Testis (tissue), 2 donors: Measurements from ENCODE around the gene SEL1L3.

Experiments used
- POLR2A ChIP-seq: fragments of 450-650 bp; IDR thresholded peaks from one replicate; pipeline ENCODE4 v1.6.1; 2017; ENCODE audit warnings: antibody characterized with exemption, mild to moderate bottlenecking, moderate library complexity
- TF ChIP-seq, protein P1 (sequence below), 3 experiments: fragments of 450-650 bp in 2 of 3; fragments of 200-600 bp in 1 of 3; sonication (generic) in 1 of 3; IDR thresholded peaks; one replicate each; pipeline ENCODE4 v1.5.1; 2016 to 2019; ENCODE audit warnings: antibody characterized with exemption in 3 of 3, mild to moderate bottlenecking in 2 of 3, moderate library complexity in 1 of 3

- TF ChIP-seq, protein P1, sequence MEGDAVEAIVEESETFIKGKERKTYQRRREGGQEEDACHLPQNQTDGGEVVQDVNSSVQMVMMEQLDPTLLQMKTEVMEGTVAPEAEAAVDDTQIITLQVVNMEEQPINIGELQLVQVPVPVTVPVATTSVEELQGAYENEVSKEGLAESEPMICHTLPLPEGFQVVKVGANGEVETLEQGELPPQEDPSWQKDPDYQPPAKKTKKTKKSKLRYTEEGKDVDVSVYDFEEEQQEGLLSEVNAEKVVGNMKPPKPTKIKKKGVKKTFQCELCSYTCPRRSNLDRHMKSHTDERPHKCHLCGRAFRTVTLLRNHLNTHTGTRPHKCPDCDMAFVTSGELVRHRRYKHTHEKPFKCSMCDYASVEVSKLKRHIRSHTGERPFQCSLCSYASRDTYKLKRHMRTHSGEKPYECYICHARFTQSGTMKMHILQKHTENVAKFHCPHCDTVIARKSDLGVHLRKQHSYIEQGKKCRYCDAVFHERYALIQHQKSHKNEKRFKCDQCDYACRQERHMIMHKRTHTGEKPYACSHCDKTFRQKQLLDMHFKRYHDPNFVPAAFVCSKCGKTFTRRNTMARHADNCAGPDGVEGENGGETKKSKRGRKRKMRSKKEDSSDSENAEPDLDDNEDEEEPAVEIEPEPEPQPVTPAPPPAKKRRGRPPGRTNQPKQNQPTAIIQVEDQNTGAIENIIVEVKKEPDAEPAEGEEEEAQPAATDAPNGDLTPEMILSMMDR (IDR thresholded peaks at IDR 0.05) = no peak
- no peak for TF ChIP-seq POLR2A
Observed at GRCh38 chr4:25783126-25783525, 79.7 kb downstream of the SEL1L3 start.
